HG02938 (cell line): ENCODE data around the gene PRKAG2.

Experiments
- ATAC-seq: cut with Tn5 transposase; IDR thresholded peaks from one replicate; pipeline ENCODE4 v1.9.1; 2021; ENCODE audit warnings: mild to moderate bottlenecking, moderate library complexity; ENCODE audit not compliant: unreplicated experiment

Gene PRKAG2

DNA sequence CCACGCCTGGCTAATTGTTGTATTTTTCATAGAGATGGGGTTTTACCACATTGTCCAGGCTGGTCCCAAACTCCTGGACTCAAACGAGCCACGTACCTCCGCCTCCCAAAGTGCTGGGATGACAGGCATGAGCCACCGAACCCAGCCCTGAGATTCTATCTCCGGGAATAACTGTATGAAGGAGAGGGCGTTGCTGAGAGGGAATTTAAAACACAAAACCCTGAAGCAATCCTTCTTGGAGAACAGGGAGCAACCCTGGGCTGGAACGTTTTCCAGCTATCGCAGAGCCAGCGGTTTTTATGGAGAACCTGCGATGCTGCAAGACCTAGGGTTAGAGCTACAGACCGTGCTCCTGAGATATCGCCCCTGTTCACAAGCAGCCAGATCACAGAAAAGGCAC lies 144.6 kb downstream of the PRKAG2 start:
- no peak for ATAC-seq

DNA sequence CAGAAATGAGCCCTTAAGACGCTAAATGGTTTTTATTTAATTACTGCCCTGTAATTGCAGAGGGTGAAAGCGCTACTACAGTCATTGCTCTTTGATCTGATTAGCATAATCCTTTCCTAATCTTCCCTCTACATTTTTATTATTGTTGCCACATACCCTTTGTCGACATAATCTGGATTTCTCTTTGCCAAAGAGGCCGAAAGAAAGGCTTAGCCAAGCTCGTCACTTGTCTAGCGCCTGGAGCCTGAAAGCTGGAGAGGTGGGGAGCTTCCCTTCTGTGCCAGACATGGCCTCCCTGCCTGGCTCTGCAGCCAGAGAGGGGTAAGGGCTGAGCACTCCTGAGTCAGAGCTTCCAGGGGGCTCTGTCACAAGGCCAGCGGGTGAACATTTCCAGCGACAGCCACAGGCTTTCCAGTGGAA lies 145.9 kb downstream of the PRKAG2 start:
- ATAC-seq = no peak

DNA sequence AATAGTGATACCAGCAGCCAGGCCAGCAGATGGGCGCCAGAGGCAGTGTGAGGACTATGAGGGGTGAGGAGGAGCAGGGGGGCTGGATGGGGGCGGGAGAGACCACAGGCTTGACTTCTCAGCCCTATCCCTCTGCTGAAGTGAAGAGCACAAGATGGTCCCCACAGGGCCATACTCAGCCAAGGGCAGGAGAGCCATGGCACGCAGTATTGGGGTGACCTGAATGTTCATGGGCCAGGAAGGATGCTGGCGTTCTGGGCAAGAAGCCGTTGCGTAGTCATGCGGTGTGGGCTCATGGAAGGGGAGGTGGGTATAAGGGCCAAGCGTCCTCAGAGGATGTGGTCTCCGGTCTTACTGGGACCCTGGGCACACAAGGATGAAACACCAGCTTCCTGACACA lies 146.3 kb downstream of the PRKAG2 start:
- no peak for ATAC-seq

DNA sequence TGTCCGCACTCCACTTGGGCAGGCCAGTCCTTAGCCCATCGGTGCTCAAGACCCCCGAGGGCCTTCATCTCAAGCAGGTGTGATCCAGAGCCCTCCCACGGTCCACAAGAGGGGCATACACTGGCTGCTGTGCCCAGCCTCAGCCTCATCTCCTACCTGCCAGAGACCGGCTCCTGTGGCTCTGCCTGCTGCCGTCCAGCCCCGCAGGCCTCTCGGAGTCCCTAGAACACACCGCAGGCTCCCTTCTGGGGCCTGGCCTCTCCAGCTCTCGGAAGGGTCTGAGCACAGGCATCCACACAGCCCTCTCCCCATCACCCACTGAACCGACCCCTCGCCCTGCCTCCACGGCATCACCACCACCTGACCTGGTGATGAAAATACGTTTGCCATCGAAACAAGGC lies 147.4 kb downstream of the PRKAG2 start:
- ATAC-seq = no peak

DNA sequence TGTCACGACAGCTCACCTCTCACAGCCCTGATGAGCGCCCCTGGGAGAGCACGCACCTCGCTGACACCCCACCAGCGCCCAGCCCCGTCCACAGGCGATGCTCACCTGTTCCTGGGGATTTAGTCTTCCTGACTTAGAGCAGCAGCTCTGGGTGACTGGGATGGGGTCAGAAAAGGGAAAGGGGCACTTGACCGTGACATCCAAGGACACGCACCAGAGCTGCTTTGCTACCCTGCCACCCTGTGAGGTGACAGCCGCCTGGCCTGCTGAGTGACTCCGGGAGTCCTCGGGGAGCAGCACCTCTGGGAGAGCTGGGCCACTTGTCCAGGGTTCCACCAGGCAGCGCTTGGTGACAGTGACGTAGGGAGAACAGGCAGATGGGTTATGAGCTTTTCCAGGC lies 148.2 kb downstream of the PRKAG2 start:
- no peak for ATAC-seq

DNA sequence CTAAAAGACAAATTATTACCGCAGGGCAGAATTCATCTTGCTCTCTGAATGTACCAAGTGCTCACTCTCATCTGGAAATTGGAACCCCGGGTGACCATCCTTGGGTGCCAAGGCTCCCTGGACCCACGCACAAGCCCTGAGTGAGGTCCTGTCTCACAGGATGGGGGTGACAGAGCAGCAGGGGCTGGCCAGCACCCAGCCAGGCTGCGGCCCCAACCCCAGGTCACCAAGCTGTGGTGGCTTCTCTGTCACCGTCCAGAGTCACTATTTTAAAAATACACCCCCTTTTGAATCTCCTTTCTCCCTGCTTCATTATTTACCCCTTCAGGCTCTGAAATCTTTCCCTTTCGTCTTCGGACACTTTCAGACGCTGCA lies 148.6 kb downstream of the PRKAG2 start:
- ATAC-seq = no peak

DNA sequence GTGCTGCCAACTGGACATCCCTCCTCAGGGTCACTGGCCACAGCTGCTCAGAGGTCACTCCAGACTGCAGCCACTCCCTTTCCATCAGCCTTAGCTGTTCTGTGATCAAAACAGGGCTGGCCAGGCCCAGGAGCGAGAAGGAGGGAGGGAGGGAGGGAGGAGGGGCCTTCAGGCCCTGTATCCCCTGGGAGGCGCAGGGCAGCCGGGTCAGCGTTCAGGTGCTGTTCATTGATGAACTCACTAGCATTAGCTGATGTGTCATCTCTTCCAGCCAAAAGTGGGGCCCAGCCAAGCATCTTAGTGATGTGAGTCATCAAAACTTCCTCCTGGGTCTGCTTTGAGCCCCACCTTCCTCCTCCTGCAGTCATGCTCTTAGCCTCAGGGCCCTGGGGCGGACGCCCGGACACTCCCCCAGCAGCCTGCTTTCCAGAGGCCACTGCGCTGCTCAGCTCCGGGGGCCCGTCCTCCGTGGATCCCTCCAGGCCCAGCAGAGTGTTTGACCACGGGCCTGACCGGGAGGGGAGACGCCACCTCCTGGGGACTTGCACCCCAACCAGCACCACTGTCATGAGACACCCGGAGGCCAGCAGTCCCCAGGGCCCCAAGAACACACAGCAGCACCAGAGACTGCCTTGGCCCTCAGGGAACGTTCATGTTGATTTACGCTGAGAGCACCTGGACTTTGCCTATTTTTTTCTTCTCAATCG lies 149.2 kb downstream of the PRKAG2 start:
- ATAC-seq = no peak

DNA sequence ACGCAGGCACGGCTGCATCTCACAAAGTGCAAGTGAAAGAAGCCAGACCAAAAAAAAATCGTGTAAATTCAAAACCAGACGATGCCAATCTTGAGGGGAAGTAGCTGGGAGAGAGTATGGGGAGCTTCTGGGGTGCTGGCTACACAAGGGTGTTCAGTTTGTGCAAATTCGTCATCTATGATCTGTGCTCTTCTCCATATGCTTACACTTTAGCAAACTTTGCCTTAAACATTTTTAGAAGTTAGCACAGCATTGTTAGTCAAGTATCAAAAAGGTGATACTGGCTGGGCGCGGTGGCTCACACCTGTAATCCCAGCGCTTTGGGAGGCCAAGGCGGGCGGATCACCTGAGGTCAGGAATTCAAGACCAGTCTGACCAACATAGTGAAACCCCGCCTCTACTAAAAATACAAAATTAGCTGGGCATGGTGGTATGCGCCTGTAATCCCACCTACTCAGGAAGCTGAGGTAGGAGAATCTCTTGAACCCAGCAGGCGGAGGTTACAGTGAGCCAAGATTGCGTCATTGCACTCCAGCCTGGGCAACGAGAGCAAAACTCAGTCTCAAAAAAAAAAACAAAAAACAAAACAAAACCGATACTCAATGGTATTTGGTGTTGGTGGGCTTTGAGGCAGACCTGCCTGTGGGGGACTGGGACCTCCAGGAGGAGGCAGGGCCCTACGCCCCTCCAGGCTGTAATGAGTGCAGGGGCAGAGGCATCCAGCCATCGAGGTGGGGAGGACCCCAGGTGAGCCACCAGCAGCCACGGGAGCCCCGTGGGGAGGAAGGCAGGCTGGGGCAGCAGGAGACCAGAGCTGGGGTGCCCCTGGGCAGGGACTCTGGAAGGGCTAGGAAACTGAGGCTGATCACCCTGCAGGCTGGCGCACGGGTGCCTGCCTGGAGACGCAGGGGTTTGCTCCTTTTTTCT lies 150.0 kb downstream of the PRKAG2 start:
- no peak for ATAC-seq

DNA sequence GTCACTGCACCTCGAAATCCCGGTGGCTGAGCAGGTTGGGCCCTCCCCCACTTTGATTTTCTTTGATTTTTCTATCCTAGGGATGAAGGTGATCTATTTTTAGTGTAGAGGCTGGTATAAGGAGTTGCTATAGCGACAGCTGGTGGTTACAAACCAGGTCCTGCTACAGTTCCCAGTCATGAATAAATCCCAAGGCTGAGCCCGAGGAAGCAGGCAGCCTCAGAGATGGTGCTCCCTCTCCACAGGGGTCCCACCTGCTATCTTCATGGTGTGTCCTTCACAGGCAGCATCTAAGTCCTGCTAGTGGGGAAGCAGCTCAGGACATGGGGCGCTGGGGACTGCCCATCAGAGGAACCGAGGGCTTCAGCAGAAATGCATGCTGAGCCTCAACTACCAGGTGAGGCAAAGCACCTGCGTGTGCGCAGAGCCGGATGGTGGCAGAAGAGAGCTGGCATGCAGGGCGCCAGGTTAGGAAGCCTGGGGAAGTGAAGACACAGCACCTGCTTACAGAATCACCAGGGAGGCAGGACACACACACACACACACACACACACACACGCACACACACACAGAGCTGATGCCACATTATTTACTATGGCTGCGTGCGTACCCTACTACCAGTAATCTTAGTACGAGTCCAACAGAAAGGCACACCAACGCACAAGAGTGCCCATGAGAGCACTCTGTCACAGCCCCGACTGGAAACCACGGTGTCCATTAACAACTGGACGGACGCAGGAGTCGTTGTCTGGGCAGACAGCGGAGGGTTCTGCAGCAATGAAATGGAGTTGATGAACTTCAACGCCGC lies 150.9 kb downstream of the PRKAG2 start:
- ATAC-seq = no peak

DNA sequence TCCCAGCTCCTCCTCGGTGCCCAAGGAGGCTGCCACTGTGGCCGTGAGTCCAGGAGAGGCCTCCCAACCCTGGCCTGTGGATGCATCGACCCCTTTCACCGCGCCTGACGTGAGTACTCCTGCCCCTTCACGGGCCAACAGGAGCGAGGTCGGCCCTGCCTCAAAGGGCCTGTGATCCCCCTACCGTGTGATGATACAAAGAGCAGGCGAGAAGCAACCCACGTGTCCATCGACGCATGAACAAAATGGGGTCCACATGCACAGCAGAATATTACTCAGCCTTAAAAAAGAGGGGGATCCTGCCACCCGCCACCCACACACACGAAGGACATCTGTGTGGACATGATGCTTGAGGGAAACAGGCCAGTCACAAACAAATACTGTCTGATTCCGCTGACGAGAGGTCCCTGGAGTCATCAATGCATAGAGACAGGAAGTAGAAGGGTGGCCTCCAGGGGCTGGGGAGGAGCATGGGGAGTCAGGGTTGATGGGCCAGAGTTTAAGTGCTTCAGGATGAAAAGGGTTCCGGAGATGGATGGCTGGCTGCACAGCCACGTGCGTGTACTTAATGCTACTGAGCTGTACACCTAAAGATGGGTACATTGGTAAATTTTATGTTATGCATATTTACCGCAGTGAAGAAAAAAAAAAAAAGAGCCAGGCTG lies 151.9 kb downstream of the PRKAG2 start:
- ATAC-seq = no peak

DNA sequence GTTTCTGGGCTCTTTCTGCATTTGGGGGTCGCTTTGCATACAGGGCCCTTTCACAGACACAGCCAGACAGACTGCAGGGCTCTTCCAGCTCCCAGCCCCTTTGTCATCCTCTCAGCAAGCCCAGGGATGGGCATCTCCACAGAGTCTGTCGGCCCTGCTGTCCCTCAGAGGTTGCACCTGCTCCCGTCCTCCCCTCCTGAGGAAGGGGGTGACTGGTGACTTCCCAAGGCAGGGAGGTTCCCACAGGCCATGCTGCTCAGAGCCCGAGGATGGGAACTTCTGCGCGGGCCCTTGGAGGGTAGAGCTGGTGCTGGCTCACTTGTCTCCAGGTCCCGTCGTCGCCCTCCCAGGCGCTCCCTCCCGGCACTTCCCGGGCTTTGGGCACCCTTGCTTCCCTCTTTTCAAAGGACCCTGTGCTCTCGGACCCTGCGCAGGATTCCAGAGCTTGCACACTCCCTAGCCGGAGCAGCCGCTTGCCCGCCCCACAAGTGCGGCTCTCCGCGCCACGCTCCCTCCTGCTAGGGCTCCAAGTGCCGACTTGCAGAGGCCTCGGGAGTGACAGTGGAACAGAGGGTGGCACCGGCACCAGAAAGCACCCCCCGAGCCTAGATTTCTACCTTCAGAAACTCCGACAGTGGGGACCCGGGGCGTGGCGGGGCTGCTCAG lies 152.5 kb downstream of the PRKAG2 start:
- ATAC-seq = no peak

DNA sequence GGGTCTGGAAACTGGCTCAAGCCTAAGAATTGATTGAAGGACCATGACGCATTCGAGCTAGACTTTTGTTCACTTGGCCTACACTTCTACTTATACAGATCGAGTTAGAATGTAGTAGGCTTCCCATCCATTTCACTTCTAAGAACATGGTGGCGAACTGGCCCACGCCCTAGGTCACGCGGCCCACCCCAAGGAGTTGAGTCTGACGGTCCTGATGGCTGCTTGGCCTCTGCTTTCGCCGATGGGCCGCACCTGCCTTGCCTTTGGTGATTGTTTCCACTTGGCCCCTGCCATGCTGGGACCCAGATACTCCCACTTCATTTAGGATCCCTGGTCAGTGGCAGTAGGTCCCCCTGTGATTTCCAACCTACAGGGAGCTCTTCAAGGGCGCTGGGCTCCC lies 153.6 kb downstream of the PRKAG2 start:
- ATAC-seq = no peak

DNA sequence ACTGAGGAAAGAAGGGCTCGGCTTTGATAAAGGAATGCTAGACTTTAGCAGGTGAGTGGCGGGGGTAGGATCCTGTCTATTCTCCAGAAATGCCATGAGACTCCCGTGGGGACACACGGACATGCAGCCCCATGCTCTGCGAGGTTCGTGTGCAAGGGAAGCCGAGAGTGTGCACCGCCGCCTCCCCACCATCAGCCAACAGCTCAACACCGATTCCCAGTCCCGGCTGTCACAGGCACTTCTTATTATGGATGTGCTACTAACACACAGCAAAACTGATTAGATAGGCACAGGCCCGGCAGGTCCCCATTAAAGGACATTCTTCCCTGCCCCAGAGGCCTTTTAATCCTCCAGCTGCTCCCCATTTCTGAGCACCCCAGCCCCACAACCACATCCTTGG lies 154.4 kb downstream of the PRKAG2 start:
- no peak for ATAC-seq

DNA sequence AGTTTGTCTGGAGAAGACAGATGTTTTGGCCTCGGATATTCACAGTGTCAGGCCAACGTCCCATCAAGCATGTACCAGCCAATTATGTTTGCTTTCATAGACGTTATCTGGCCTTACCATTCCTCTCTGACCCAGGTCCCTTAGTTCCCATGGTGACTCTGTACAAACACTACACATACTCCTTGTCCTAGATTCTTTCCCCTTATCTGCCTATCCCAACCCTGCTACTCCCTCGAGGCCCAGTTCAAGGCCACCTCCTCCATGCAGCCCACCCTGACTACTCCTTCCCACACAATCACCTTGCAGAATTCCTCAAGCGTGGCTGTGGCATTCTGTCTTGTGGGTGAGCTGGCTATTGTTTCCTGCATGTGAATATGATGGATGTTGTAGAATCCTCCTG lies 155.2 kb downstream of the PRKAG2 start:
- no peak for ATAC-seq

DNA sequence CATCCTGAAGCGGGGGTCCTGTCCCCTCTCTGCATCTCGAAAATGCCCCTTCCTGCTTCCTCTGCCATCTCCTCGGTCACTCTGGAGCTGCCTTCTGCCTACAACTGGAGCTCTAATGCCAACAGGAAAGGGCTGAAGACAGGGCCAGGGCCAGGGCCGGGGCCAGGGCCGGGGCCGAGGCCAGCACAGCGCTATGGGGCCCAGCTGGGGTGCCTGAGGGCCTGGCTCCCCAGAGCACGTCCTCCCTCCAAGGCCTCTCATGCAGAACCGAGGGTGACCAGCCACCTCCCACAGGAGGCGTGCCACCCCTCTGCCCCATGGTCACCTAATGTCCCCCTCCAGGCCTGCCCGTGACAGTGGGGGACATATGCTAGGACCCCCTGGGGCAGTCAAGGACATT lies 155.7 kb downstream of the PRKAG2 start:
- no peak for ATAC-seq

DNA sequence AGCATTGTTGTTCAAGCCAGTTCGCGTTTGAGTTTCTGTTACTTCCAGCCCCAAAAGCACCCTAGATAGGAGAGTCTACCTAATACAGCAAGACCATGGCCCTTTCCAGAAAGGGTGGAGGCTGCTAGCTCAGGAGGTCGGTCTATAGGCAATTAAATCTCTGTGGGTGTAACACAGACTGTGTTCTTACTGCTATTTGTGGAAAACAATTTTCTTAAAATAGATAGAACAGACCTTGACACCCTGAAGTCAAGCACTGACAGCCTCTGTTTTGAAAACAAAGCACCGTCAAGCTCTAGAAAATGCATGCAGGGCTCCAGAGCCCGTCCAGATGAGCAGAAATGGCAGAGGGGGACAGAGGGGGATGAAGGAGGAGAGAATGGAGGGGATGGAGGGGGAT lies 156.6 kb downstream of the PRKAG2 start:
- ATAC-seq = no peak

DNA sequence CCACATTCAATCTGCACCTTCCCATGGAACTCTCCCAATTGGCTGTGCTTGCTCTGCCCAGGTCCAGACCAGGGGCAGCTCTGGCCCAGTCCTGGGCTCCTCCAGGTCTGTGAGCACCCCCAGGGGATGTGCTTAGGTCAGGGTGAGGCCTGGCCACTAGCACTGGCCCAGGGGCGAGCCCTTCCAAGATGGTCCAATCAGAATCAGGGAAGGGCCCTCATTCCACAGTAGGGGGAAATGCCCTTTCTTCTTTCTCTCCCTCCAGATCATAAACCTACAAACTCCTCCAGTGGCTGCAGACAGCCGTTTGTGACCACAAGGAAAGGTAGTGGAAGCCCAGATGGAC lies 157.0 kb downstream of the PRKAG2 start:
- ATAC-seq = no peak

DNA sequence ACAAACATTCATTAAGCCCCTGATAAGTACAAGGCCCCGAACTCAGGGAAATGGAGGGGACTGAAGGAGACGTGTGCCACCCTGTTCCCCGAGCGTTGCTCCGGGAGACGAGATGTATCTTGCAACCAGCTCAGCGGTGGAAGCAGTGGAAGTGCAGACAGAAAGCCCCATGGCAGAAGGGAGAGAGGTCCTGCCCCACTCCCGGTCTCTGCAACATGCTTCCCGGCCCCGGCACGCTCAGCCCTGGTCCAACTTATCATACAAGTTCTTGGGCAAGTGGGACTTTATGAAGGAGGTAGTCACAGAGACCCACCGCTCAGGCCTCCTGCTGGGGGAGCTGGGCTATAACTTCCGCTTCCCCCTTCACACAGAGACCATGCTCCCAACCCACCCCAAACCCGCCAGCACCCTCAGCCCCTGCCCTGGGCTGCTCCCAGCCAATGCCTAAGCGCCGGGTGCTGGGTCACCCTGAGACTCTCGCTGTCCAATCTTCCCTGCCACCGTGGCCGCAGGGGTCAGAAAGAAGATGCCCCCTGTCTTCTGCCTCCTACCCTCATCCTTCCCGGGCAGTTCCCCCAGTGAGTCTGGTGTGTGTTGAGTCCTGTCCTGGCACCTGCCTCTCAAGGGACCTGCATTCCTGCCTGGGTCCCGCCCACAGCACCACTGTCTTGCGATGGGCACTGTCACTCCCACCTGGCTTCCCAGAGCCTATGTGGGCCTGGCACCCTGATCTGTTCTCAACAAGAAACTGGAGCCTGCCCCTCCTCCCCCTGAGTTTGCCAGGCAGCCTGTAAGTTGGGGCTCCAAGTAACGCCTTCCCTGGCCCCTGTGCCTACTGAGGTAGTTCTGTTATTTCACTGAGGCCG lies 157.7 kb downstream of the PRKAG2 start:
- no peak for ATAC-seq

DNA sequence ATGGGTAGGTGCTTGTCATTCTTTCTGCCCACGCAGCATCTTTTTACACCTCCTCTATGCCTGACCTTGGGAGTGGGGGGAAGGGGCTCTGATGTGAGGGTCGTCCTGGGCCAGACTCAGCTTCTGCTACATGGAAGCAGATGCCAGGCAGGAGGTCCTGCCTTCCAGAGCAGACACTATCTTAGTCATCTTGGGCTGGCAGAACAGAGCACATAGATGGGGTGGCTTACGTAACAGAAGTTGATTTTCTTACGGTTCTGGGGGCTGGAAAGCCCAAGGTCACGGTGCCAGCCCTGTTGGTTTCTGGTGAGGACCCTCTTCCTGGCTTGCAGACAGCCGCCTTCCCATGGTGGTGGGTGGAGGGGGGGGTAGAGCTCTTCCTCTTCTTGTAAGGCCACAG lies 159.0 kb downstream of the PRKAG2 start:
- no peak for ATAC-seq

DNA sequence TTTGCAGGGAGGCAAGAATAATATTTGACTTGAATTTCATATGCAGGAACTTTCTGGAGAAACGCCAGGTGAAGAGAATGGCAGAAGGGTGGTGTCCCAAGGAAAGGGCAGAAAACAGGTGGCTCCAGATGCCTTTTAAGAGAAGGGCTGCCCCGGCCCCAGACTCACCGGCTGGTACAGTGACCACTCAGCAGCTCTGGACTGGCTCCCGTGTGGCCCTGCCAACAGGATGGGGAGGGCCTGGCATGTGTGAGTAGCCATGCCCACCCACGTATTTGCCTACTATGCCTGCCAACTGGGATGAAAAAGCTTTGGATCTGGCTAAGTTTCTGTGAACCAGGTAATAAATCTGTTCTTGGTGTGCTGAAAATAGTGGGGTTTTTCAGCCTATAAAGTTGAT lies 159.5 kb downstream of the PRKAG2 start:
- ATAC-seq = no peak
